Ovary (tissue), 3 donors: ENCODE results near the gene GABBR2.

Experiments
- CTCF ChIP-seq, 3 donors: fragments of 450-650 bp in 2 of 3; fragments of 200-600 bp in 1 of 3; IDR thresholded peaks; one replicate each; pipeline versions ENCODE4 v1.5.1 to v1.8.0; 2016 to 2022; ENCODE audit warnings: antibody characterized with exemption in 3 of 3, mild to moderate bottlenecking in 1 of 3
- POLR2A ChIP-seq: fragments of 450-650 bp; IDR thresholded peaks from one replicate; pipeline ENCODE4 v1.6.1; 2017; ENCODE audit warnings: antibody characterized with exemption, mild to moderate bottlenecking, moderate library complexity
- donor health status: DM: no; HTN: no; CAD: no.

DNA sequence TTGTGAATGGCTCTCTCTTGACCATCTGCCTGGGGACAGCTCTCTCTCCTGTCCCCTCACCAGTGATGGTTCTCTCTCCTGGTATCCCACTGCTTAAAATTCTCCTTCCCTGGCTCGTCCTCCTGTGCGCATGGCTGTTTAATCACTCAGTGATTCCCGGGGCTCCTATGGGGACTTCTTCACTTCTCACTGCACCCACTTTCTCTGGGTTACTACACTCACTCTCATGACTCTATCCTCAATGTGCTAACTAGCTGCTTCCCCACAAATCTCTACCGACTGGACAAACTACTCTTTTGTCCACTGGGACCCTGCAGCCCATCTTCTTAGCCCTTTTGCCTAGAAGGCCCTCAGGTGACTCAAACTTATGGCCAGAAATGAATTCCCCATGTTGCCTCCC lies 364.2 kb downstream of the GABBR2 start:
- TF ChIP-seq CTCF (IDR thresholded peaks at IDR 0.05) (no peak), POLR2A (no peak)
